Airway epithelial cell (primary cell): ENCODE measurements around the gene KDM4E. TPM values are rescaled to one million over a fixed set of nuclear protein-coding genes. Genes with fewer than 3 reads are reported as not detected.

Experiments
- total RNA-seq: library from RNA; depleted of rRNA; stranded (reverse); fragments of >200 nt; gene quantifications from 2 replicates; pipeline ENCODE4 v1.2.3, GENCODE V29; 2015

Gene KDM4E
- not detected in 2 replicates for total RNA-seq

GRCh38 chr11:95024958-95025357, at the start of gene KDM4E:
TSS of gene KDM4E (plus strand) at chr11:95025258. CDS start at chr11:95025558, 300 bp downstream.

GRCh38 chr11:95049122-95049521, 24.1 kb downstream of the KDM4E start, which contains the start of gene KDM4F:
TSS of gene KDM4F (plus strand) at chr11:95049422.

GRCh38 chr11:95066716-95067038, 41.6 kb downstream of the KDM4E start, which contains the start of gene SRSF8:
TSS of gene SRSF8 (plus strand) at chr11:95066919. CDS start at chr11:95067227, 308 bp downstream.

Other genes with a start within 250 kb of the KDM4E start
- 32.5 and 35.9 TPM in 2 replicates for gene CWC15, start 51.7 kb upstream of the KDM4E start, total RNA-seq
- gene KDM4D, start 51.5 kb upstream of the KDM4E start, total RNA-seq: 1.3 and 1.4 TPM in 2 replicates
- not detected in 2 replicates for gene KDM4F, start 24.2 kb downstream of the KDM4E start, total RNA-seq
- 22.9 and 30.1 TPM in 2 replicates for gene SRSF8, start 41.7 kb downstream of the KDM4E start, total RNA-seq
- 40.3 and 41.8 TPM in 2 replicates for gene ENDOD1, start 64.6 kb downstream of the KDM4E start, total RNA-seq
- gene SESN3, start 205.9 kb downstream of the KDM4E start, total RNA-seq: 33.5 and 45.6 TPM in 2 replicates